ENCODE measurements around the gene ZNF830. TPM values are rescaled to one million over a fixed set of nuclear protein-coding genes. Genes with fewer than 3 reads are reported as not detected.

ZNF830 gene
- total and polyA plus RNA-seq, 2 of the 13 experiments (the other 11 are each of a cell fraction or from before 2014, with no cell fraction given), result 6.1 to 19.0 TPM

GRCh38 chr17:34981538-34982241, 20.4 kb downstream of the ZNF830 start:
- FAIRE-seq (no peak), ATAC-seq (no peak)

More at GRCh38 chr17:34981538-34982241, 20.4 kb downstream of the ZNF830 start:
- H2AFZ ChIP-seq (ENCODE audit: low read length), result no peak overlapping the region
- H3K36me3 ChIP-seq (replicated peaks in 1 of 2; ENCODE audit: control insufficient read depth in 1 of 2, insufficient read depth in 2 of 2, low read length in 2 of 2), result peaks cover 2 to 22% of the 10 kb centered on the region in 2 experiments; a peak in 4 of 5 replicates
- TF ChIP-seq FOXP1 (IDR thresholded peaks at IDR 0.05) (no peak), FOXP1 (CRISPR knock-in tag; IDR thresholded peaks at IDR 0.05) (no peak), STAT5B (CRISPR knock-in tag; IDR thresholded peaks at IDR 0.05) (0 out of 2 replicates have a peak, but pooled peaks have one; percentile 54), ZNF639 (CRISPR knock-in tag; conservative IDR thresholded peaks at IDR 0.05) (no peak), ZNF598 (CRISPR knock-in tag; IDR thresholded peaks at IDR 0.05; ENCODE audit: borderline replicate concordance) (no peak), ZNF839 (CRISPR knock-in tag; IDR thresholded peaks at IDR 0.05; ENCODE audit: borderline replicate concordance) (no peak), TGIF2 (CRISPR knock-in tag; IDR thresholded peaks at IDR 0.05) (no peak), PATZ1 (CRISPR knock-in tag; IDR thresholded peaks at IDR 0.05) (no peak)
- TF ChIP-seq, protein P1, sequence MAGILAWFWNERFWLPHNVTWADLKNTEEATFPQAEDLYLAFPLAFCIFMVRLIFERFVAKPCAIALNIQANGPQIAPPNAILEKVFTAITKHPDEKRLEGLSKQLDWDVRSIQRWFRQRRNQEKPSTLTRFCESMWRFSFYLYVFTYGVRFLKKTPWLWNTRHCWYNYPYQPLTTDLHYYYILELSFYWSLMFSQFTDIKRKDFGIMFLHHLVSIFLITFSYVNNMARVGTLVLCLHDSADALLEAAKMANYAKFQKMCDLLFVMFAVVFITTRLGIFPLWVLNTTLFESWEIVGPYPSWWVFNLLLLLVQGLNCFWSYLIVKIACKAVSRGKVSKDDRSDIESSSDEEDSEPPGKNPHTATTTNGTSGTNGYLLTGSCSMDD (CRISPR knock-in tag; IDR thresholded peaks at IDR 0.05), result no peak
- in situ Hi-C loops (cut with HindIII; ENCODE audit: extremely low pct_ligation_motif_present, low pct_unique_long_range_greater_than_20kb) (no loop called here), intact Hi-C loops (cut with micrococcal nuclease; ENCODE audit: unreplicated experiment) (loop anchor here (2.0 kb wide), 1 partner anchor 21 kb away; the partner anchor contains the start of genes CCT6B and ZNF830)
- POLR2A ChIA-PET, result interaction anchor here (1.2 to 3.2 kb wide), 7 partner anchors 20 to 147 kb away, joined by 3 to 14 read pairs (median 5); partner anchors contain the start of genes CCT6B, RFFL and ZNF830
- H3K9me3 ChIP-seq (ENCODE audit: low read length), result no peaks in the 10 kb centered on the region
- BruUV-seq (replicated peaks), result no TSS peak
- peak overlapping the region; percentile 99 for H3K9ac ChIP-seq (ENCODE audit: insufficient read depth, low read depth, low read length)
- H3K4me2 ChIP-seq (ENCODE audit: low read depth, low read length), result peak overlapping the region; percentile 85
- H3K4me3 ChIP-seq (replicated peaks in 1 of 3; ENCODE audit: insufficient read depth in 1 of 3, low read depth in 2 of 3, low read length in 3 of 3), result peak overlapping the region; percentile 73 to 87 (median 86)
- WGBS (ENCODE audit: low lambda C conversion rate), result 71% methylated on average over 8 of the region's 8 CpGs
- no peak for DNase-seq (ENCODE audit: low spot score)
- H3K27me3 ChIP-seq (ENCODE audit: control insufficient read depth in 1 of 2, insufficient read depth in 2 of 2, low read length in 2 of 2), result no peaks in the 10 kb centered on the region
- peaks cover 32% of the 10 kb centered on the region for H3K79me2 ChIP-seq (ENCODE audit: insufficient read depth, low read length)
- H3K27ac ChIP-seq (ENCODE audit: extremely low read length, insufficient read depth, low read length), result peak overlapping the region; percentile 98
- no peaks in the 10 kb centered on the region; the same call in 1 of the 2 replicates for H4K20me1 ChIP-seq (ENCODE audit: insufficient read depth, low read length)
- CTCF ChIA-PET (ENCODE audit: low intra/inter-chr PET ratio, low total read pairs), result no interaction called here
- H3K4me1 ChIP-seq (ENCODE audit: insufficient read depth, low read length), result peaks cover 44% of the 10 kb centered on the region
